NT2/D1 (cell line): ENCODE measurements around the gene ZCWPW1.
"Not testable (repeated sequence)": the region's sequence is repeated elsewhere in the genome, so short reads cannot be mapped to it uniquely, and the experiment has no call there.

Experiments used
- DNase-seq: peaks from one replicate; pipeline ENCODE4 v3.0.0-alpha.2; 2011; ENCODE audit warnings: low read depth, low spot score
- H3K27me3 ChIP-seq: 2 replicates; pipeline ENCODE4 v1.6.0; 2011; ENCODE audit warnings: mild to moderate bottlenecking; ENCODE audit not compliant: insufficient read length, insufficient read depth
- H3K36me3 ChIP-seq: 2 replicates; pipeline ENCODE4 v1.6.1; 2011; ENCODE audit warnings: mild to moderate bottlenecking, low read length, mixed read lengths; ENCODE audit not compliant: insufficient read depth, insufficient read length
- H3K4me1 ChIP-seq: 2 replicates; pipeline ENCODE4 v1.5.1; 2011; ENCODE audit not compliant: insufficient read depth, insufficient read length
- H3K4me3 ChIP-seq: 2 replicates; pipeline ENCODE4 v1.5.1; 2011; ENCODE audit warnings: low read depth; ENCODE audit not compliant: insufficient read length
- H3K9ac ChIP-seq: 2 replicates; pipeline ENCODE4 v1.6.0; 2011; ENCODE audit warnings: low read depth; ENCODE audit not compliant: insufficient read length
- H3K9me3 ChIP-seq: 2 replicates; pipeline ENCODE4 v1.5.1; 2011; ENCODE audit warnings: mild to moderate bottlenecking, low read length; ENCODE audit not compliant: insufficient read depth
- SUZ12 ChIP-seq: IDR thresholded peaks from 2 replicates; pipeline ENCODE4 v1.6.1; 2011; ENCODE audit not compliant: insufficient read length, insufficient read depth; ENCODE audit errors: extremely low read depth
- YY1 ChIP-seq: IDR thresholded peaks from 2 replicates; pipeline ENCODE4 v1.6.1; 2011; ENCODE audit not compliant: insufficient read length, insufficient read depth
- ZNF274 ChIP-seq: IDR thresholded peaks from 2 replicates; pipeline ENCODE4 v1.6.1; 2011; ENCODE audit warnings: mild to moderate bottlenecking, low read depth, low read length

Gene ZCWPW1

GRCh38 chr7:100449190-100449795, 20.8 kb upstream of the ZCWPW1 start:
- Histone ChIP-seq H3K4me3 (no peak overlapping the region), H3K9me3 (no peaks in the 10 kb centered on the region), H3K27me3 (no peaks in the 10 kb centered on the region)

DNA sequence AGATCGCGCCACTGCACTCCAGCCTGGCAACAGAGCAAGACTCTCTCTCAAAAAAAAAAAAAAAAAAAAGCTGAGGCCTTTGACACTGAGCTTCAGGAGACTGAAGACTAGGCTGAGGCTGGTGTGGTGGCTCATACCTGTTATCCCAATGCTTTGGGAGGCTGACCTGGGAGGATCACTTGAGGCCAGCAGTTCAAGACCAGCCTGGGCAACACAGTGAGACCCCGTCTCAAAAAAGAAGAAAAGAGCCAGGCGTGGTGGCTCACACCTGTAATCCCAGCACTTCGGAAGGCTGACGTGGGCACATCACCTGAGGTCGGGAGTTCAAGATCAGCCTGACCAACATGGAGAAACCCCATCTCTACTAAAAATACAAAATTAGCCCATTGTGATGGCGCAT, 18.9 kb upstream of the ZCWPW1 start:
- not testable (repeated sequence) for H3K27me3 ChIP-seq, DNase-seq, H3K9me3 ChIP-seq, H3K36me3 ChIP-seq, H3K9ac ChIP-seq, H3K4me3 ChIP-seq, H3K4me1 ChIP-seq

More at GRCh38 chr7:100449190-100449795, 20.8 kb upstream of the ZCWPW1 start:
- peaks cover 7% of the 10 kb centered on the region for H3K4me1 ChIP-seq
- H3K36me3 ChIP-seq, result no peaks in the 10 kb centered on the region
- H3K9ac ChIP-seq, result no peak overlapping the region
- TF ChIP-seq YY1 (no peak), SUZ12 (no peak), ZNF274 (no peak)
- no peak for DNase-seq

- Histone ChIP-seq H3K4me3 (no peak overlapping the region), H3K36me3 (no peaks in the 10 kb centered on the region), H3K9ac (no peak overlapping the region), H3K9me3 (no peaks in the 10 kb centered on the region), H3K27me3 (no peaks in the 10 kb centered on the region), H3K4me1 (peaks cover 7% of the 10 kb centered on the region)
- no peak for DNase-seq
- TF ChIP-seq YY1 (no peak), ZNF274 (no peak), SUZ12 (no peak)
Observed at GRCh38 chr7:100446040-100446439, 17.5 kb upstream of the ZCWPW1 start.

DNA sequence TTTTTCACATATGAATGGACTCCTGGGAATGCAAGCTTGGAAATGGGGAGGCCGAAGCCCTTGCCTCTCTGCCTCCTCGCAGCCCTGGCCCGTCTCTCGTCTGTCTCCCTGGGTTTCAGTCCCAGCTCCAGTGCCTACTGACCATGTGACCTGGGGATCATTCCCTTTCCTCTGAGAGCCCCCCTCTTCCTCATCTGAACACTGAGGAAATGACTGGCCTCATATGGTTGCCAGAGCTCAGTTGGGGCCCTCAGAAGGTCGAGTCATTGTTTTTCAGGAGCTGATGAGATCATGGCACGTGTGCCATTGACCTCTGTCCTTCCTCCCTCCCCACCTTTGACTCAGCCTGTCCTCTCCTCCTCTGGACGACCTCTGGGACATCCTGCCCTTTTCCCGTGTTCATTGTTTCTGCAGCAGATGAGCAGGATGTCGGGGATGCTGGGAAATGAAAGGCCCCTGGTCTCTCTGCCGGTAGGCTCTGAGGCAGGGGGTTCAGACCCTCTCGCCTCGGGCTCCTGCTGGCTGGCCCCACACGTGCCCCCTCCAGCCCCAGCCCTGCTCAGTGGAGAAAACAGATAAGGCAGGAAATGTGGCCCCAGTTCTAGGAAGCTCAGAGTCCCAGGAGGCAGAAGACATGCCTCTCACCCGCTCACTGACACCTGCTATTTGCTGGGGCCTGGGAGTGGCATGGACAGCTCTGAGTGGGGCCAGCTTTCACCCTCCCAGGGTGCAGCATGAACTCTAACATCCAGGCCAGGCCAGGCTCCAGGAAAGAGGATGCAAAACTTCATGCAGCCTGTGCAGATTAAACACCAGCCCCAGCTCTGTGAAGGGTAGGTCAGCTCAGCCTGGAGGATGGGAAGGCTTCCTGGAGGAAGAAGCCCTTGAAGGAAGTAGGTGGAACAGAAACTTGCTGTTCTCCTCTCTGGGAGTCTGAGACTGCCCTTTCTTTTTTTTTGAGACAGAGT, 16.1 kb upstream of the ZCWPW1 start:
- Histone ChIP-seq H3K4me3 (no peak overlapping the region), H3K4me1 (peaks cover 7% of the 10 kb centered on the region), H3K9ac (peak overlapping the region; percentile 10), H3K36me3 (no peaks in the 10 kb centered on the region), H3K9me3 (no peaks in the 10 kb centered on the region), H3K27me3 (no peaks in the 10 kb centered on the region)
- DNase-seq, result no peak
- TF ChIP-seq ZNF274 (no peak), SUZ12 (no peak), YY1 (no peak)

DNA sequence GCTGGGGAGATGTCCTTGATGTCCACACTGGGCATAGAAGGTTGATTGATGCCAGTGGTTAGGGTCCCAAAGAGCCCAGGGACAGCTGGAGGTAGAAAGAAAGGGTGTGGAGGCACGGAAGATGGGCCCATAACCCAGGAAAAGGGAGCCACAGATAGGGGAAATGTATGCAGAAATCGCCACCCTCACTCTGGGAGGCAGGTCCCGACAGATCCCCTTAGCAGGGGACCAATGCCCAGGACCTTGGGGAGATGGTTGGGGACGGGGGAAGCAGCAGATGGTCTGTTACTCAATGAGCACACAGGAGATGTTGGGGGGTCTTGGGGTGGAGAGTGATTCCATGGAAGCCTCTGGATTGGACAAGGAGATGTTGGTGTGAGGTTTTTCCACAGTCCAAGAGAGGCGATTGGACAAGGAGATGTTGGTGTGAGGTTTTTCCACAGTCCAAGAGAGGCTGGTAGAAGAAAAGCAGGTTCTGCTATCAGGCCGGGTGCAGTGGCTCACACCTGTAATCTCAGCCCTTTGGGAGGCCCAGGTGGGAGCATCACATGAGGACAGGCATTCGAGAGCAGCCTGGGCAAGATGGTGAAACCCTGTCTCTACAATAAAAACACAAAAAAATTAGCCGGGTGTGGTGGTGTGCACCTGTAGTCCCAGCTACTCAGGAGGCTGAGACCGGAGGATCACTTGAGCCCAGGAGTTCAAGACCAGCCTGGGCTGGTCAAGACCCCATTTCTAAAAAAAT, 14.8 kb upstream of the ZCWPW1 start:
- Histone ChIP-seq H3K9ac (no peak overlapping the region), H3K4me1 (peaks cover 7% of the 10 kb centered on the region), H3K9me3 (no peaks in the 10 kb centered on the region), H3K36me3 (no peaks in the 10 kb centered on the region), H3K4me3 (no peak overlapping the region), H3K27me3 (no peaks in the 10 kb centered on the region)
- no peak for DNase-seq
- TF ChIP-seq YY1 (no peak), SUZ12 (no peak), ZNF274 (no peak)

GRCh38 chr7:100441641-100442535, 13.4 kb upstream of the ZCWPW1 start:
- Histone ChIP-seq H3K9me3 (no peaks in the 10 kb centered on the region), H3K4me1 (peaks cover 7% of the 10 kb centered on the region), H3K9ac (no peak overlapping the region), H3K36me3 (no peaks in the 10 kb centered on the region), H3K27me3 (no peaks in the 10 kb centered on the region), H3K4me3 (no peak overlapping the region)
- TF ChIP-seq YY1, result no peak
- TF ChIP-seq ZNF274, result no peak
- no peak for TF ChIP-seq SUZ12
- DNase-seq, result no peak

DNA sequence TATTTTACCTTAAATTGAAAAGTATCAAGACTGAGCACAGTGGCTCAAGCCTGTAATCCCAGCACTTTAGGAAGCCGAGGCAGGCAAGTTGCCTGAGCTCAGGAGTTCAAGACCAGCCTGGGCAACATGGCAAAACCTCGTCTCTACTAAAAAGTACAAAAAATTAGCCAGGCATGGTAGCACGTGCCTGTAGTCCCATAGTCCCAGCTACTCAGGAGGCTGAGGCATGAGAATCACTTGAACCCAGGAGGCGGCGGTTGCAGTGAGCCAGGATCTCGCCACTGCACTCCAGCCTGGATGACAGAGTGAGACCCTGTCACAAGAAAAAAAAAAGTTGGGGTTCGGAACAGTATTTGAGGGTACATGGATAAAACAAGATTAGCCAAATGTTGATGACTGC, 10.7 kb upstream of the ZCWPW1 start:
- H3K36me3 ChIP-seq, result peaks cover 12% of the 10 kb centered on the region
- H3K4me3 ChIP-seq, H3K4me1 ChIP-seq, H3K9ac ChIP-seq, H3K27me3 ChIP-seq, DNase-seq, H3K9me3 ChIP-seq: not testable (repeated sequence)

GRCh38 chr7:100438731-100439130, 10.2 kb upstream of the ZCWPW1 start:
- not testable (repeated sequence) for H3K4me1 ChIP-seq, DNase-seq, H3K27me3 ChIP-seq, H3K9ac ChIP-seq, H3K4me3 ChIP-seq, H3K9me3 ChIP-seq
- peaks cover 17% of the 10 kb centered on the region for H3K36me3 ChIP-seq
